Esophagus muscularis mucosa (tissue), 3 donors: Measurements from ENCODE around the gene FBXL7.

Experiments
- CTCF ChIP-seq, 3 experiments: fragments of 200-600 bp in 2 of 3; fragments of 450-650 bp in 1 of 3; sonication (generic) in 2 of 3; IDR thresholded peaks; one replicate each; pipeline ENCODE4 v1.5.1; 2017 to 2019; ENCODE audit warnings: antibody characterized with exemption in 3 of 3, mild to moderate bottlenecking in 2 of 3, moderate library complexity in 1 of 3
- POLR2AphosphoS5 ChIP-seq, 2 donors: sonication (generic); formaldehyde crosslinking; IDR thresholded peaks; one replicate each; pipeline ENCODE4 v1.6.1; 2017; ENCODE audit warnings: antibody characterized with exemption in 2 of 2

- TF ChIP-seq CTCF (IDR thresholded peaks at IDR 0.05) (no peak), POLR2AphosphoS5 (IDR thresholded peaks at IDR 0.05) (no peak)
Measured at GRCh38 chr5:15676591-15676990, 176.6 kb downstream of the FBXL7 start.
